GM12864 (cell line): ENCODE data around the gene SLC7A11.

ENCODE experiments used
- DNase-seq: peaks from one replicate; pipeline ENCODE4 v3.0.0-alpha.2; 2011; ENCODE audit warnings: low read depth
- H3K4me3 ChIP-seq: 2 replicates; pipeline ENCODE4 v1.5.1; 2011; ENCODE audit warnings: mild to moderate bottlenecking, low read depth, low read length, control low read depth
- TF ChIP-seq, protein P1 (sequence below): IDR thresholded peaks from 2 replicates; pipeline ENCODE4 v1.5.1; 2011; ENCODE audit warnings: low read depth, mild to moderate bottlenecking, moderate library complexity, low read length, control low read depth, inconsistent platforms; ENCODE audit errors: missing control alignments

Gene SLC7A11

GRCh38 chr4:138248058-138248457, 5.9 kb upstream of the SLC7A11 start:
- TF ChIP-seq, protein P1, sequence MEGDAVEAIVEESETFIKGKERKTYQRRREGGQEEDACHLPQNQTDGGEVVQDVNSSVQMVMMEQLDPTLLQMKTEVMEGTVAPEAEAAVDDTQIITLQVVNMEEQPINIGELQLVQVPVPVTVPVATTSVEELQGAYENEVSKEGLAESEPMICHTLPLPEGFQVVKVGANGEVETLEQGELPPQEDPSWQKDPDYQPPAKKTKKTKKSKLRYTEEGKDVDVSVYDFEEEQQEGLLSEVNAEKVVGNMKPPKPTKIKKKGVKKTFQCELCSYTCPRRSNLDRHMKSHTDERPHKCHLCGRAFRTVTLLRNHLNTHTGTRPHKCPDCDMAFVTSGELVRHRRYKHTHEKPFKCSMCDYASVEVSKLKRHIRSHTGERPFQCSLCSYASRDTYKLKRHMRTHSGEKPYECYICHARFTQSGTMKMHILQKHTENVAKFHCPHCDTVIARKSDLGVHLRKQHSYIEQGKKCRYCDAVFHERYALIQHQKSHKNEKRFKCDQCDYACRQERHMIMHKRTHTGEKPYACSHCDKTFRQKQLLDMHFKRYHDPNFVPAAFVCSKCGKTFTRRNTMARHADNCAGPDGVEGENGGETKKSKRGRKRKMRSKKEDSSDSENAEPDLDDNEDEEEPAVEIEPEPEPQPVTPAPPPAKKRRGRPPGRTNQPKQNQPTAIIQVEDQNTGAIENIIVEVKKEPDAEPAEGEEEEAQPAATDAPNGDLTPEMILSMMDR = no peak
- no peak overlapping the region for H3K4me3 ChIP-seq
- DNase-seq = no peak

DNA sequence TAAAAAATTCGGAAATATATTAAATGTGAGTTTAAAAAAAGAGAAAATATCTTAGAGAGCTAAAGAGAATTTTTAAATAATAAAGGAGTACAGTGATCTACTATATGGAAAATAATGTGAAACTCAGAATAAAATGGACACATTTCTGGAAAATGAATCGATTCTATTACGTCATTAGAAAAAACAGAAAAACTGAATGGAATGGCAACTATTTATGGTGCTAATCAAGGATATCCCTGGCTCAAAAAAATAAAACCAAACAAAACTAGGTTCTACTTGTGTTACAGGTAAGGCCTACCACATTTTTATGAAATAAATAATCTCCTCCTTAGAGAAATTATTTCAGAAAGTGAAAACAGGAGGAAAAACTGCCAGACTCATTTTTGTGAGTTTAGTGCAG, 5.5 kb upstream of the SLC7A11 start:
- TF ChIP-seq, protein P1 = no peak
- no peak for DNase-seq
- no peak overlapping the region for H3K4me3 ChIP-seq

DNA sequence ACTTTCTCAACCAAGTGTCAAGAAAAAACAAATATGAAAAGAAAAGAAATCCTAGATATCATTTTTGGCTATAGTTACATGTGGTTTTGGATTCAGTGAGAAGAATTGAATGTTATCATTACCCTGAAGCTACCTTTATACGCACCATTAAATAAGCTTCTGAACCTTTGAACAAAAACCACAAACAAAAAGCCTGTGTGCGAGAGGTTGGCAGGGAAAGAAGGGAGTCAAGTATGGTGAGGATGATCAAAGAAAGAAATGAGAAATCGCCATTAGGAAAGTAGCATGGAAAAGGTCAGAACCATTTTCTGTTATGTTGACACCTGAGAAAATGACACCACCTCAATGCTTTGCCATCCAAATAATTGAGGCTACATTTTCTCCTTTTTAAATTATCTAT, 1.2 kb upstream of the SLC7A11 start:
- DNase-seq = no peak
- TF ChIP-seq, protein P1 = no peak
- no peak overlapping the region for H3K4me3 ChIP-seq

GRCh38 chr4:138242834-138243156, 646 bp upstream of the SLC7A11 start:
- TF ChIP-seq, protein P1 = no peak
- no peak overlapping the region for H3K4me3 ChIP-seq
- no peak for DNase-seq

DNA sequence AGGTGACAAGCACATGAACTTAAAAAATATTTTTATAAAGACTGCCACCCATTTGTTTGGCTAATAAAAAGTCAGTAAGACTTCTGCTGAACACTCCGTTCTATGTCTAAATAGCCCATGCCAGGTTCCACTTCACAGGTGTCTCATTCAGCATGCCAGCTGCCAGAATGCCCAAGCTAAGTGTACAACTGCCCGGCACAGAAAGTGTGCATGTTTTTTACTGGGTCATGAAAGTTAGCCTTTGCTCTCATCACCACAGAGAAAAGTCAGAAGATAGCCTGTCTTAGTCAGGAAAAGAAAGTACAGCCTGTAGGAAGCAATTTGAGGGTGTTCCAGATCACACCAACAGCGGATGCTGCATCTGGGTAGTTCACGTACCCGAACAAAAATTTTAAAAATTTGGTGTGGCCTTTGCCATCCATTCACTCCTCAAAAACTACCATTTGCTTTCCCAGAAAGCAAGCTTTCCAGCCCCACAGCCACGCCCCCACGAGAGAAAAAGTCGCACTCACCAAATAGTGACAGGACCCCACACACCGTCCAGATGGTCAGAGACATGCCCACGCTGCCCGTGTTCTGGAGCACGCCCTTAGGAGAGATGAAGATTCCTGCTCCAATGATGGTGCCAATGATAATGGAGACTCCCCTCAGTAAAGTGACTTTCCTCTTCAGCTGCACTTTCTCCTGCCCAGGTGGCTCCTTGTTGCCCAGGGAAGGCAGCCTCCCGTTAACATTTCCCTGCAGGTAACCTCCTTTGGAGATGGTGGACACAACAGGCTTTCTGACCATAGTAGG, 671 bp downstream of the SLC7A11 start:
- DNase-seq = no peak
- H3K4me3 ChIP-seq = peak overlapping the region; percentile 70
- TF ChIP-seq, protein P1 = no peak

DNA sequence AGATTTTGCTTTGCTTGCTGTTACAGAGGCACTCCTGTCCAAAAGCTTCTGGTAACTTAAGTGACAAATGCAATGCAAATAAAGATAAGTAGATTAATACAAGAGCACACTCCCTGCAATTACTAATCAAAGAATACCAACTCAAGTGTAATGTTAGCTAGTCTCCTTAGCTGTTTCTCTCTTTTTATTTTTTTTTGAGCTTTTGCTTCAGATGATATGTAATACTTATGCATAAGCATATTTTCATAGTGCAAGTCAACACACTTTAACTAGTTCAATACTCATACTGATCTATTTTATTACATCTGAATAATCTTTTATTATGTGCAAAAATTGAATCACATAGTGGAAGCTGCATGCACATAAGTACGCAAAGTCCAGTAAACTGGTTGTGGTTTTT, 2.7 kb downstream of the SLC7A11 start:
- TF ChIP-seq, protein P1 = no peak
- DNase-seq = no peak
- no peak overlapping the region; the same call in 1 of the 2 replicates for H3K4me3 ChIP-seq
